NCI-H524 (cell line): Measurements from ENCODE around the gene MGAT2.
"Not testable (repeated sequence)": the region's sequence is repeated elsewhere in the genome, so short reads cannot be mapped to it uniquely, and the experiment has no call there.

ENCODE experiments used
- DNase-seq, 2 experiments: peaks; one replicate each; lab custom pipeline; 2025; lab: John Stamatoyannopoulos, UW

MGAT2 gene

GRCh38 chr14:49654511-49654910 is 33.9 kb downstream of the MGAT2 start:
- no peak for DNase-seq

GRCh38 chr14:49657500-49657899 is 36.9 kb downstream of the MGAT2 start:
- not testable (repeated sequence) for DNase-seq

DNA sequence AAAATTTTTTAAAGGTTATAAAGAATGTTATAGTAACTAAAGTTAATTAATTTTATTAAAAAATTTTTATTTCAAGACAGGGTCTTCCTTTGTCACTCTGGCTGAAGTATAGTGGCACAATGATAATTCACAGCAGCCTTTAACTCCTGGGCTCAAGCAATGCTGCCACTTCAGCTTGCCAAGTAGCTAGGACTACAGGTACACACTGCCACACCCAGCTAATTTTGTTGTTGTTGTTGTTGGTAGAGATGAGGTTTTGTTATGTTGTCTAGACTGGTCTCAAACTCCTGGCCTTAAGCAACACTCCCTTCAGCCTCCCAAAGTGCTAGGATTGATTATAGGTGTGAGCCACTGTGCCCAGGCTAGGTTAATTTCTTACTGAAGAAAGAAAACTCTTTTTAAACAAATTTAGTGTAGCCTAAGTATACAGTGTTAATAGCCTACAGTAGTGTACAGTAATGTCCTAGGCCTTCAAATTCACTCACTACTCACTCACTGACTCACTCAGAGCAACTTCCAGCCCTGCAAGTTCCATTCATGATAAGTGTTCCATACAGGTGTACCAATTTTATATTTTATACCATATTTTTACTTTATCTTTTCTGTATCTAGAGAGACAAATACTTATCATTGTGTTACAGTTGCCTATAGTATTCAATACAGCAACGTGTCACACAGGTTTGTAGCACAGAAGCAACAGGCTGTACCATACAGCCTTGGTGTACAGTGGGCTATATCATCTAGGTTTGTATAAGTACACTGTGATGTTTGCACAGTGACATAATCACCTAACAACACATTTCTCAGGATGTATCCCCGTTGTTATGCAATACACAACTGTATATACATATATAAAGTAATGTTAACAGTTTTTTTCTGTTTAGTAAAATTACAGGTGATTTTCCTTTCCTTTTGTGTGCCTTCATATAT is 39.2 kb downstream of the MGAT2 start:
- no peak for DNase-seq

DNA sequence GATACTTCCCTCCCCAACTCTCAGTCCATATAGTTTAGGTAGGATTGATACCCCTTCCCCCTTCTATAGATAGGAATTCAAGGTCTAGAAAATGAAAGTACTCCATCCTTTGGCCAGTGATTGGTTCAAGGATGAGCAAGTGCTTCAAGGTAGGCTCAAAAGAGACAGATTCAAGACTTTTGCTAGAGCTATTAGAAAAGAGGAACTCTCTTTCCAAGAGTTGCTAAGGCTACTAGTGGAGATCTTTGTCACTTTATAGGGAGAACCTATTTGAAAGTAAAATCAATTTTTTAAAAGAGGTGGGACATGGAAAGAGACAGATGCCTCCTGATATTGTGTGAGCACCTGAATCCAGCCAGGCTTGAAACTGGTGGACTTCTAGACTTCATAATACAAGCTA is 49.9 kb downstream of the MGAT2 start:
- no peak for DNase-seq
